GM12878 (cell line): Measurements from ENCODE around the gene COASY. TPM values are rescaled to one million over a fixed set of nuclear protein-coding genes. Genes with fewer than 3 reads are reported as not detected.

ENCODE experiments used
- ATAC-seq: fragments of 200-7000 bp; cut with Tn5 transposase; 3 replicates; pipeline ENCODE4 v1.9.1; 2020; ENCODE audit warnings: mild to moderate bottlenecking, moderate library complexity
- BruUV-seq: library from RNA; stranded (reverse); fragments of 400-500 nt; replicated peaks from 2 replicates; lab custom pipeline; 2021; lab: Mats Ljungman, UMichigan
- CTCF ChIA-PET: fragments of 300-600 bp; sonication (Branson Sonifier 250); formaldehyde crosslinking; extraction: SDS; loops from one replicate; lab custom pipeline; 2021; ENCODE audit warnings: inconsistent platforms; lab: Yijun Ruan, JAX
- POLR2A ChIA-PET: fragments of 350-600 bp; formaldehyde crosslinking; extraction: SDS; loops from one replicate; lab custom pipeline; 2021; ENCODE audit warnings: inconsistent platforms; lab: Charles Lee
- RAD21 ChIA-PET: fragments of 300-600 bp; sonication (Branson Sonifier 250); formaldehyde crosslinking; loops from one replicate; lab custom pipeline; 2023; ENCODE audit warnings: antibody characterized with exemption; ENCODE audit not compliant: unreplicated experiment; lab: Charles Lee
- SMC1A ChIA-PET: fragments of 300-600 bp; sonication (Branson Sonifier 250); formaldehyde crosslinking; loops from one replicate; lab custom pipeline; 2023; ENCODE audit not compliant: unreplicated experiment, uncharacterized antibody; lab: Charles Lee
- DNase-seq: peaks from one replicate; pipeline ENCODE4 v3.0.0-alpha.2; 2011; ENCODE audit warnings: low read depth, low spot score
- FAIRE-seq: peaks from 3 replicates; lab custom pipeline; 2011; peaks lifted over from hg19 to GRCh38; lab: Jason Lieb, UNC
- H2AFZ ChIP-seq: 2 replicates; pipeline ENCODE4 v1.6.0; 2011; ENCODE audit warnings: low read depth, low read length, control low read depth; ENCODE audit not compliant: control insufficient read depth
- H3K27ac ChIP-seq: 2 replicates; pipeline ENCODE4 v1.5.1; 2011; ENCODE audit warnings: control low read depth; ENCODE audit not compliant: control insufficient read depth, insufficient read depth
- H3K27me3 ChIP-seq, 2 experiments: replicated peaks in 1 of 2; 2 replicates each; pipeline versions ENCODE4 v1.6.0 to v1.6.1; 2011; ENCODE audit warnings: low read length in 1 of 2; ENCODE audit not compliant: control insufficient read depth in 2 of 2, insufficient read depth in 2 of 2
- H3K36me3 ChIP-seq, 2 experiments: 2 replicates each; pipeline ENCODE4 v1.5.1; 2011; ENCODE audit warnings: low read length in 1 of 2; ENCODE audit not compliant: control insufficient read depth in 2 of 2, insufficient read depth in 2 of 2
- H3K4me1 ChIP-seq: 2 replicates; pipeline ENCODE4 v1.6.1; 2011; ENCODE audit warnings: mild to moderate bottlenecking, low read length, moderate library complexity, mixed read lengths; ENCODE audit not compliant: control insufficient read depth, insufficient read depth
- H3K4me2 ChIP-seq: 2 replicates; pipeline ENCODE4 v1.6.0; 2011; ENCODE audit warnings: control low read depth; ENCODE audit not compliant: control insufficient read depth, insufficient read depth
- H3K4me3 ChIP-seq: fragments of 200-600 bp; sonication (generic); 2 replicates; pipeline ENCODE4 v1.5.1; 2016
- H3K79me2 ChIP-seq: 2 replicates; pipeline ENCODE4 v1.6.0; 2011; ENCODE audit warnings: low read length; ENCODE audit not compliant: control insufficient read depth, insufficient read depth
- H3K9ac ChIP-seq: 2 replicates; pipeline ENCODE4 v1.8.0; 2011; ENCODE audit warnings: low read length, control low read depth, mixed read lengths; ENCODE audit not compliant: control insufficient read depth, insufficient read depth
- H3K9me3 ChIP-seq: replicated peaks from 3 replicates; pipeline ENCODE4 v1.5.1; 2011; ENCODE audit warnings: mild to moderate bottlenecking, low read length; ENCODE audit not compliant: control insufficient read depth, insufficient read depth
- H4K20me1 ChIP-seq: 2 replicates; pipeline ENCODE4 v1.6.0; 2011; ENCODE audit not compliant: control insufficient read depth, insufficient read depth
- SUZ12 ChIP-seq: fragments of 200-600 bp; sonication (generic); IDR thresholded peaks from one replicate; pipeline ENCODE4 v1.6.1; 2018; ENCODE audit warnings: antibody characterized with exemption, mild to moderate bottlenecking; ENCODE audit not compliant: unreplicated experiment
- TBL1XR1 ChIP-seq: IDR thresholded peaks from 2 replicates; pipeline ENCODE4 v1.6.1; 2012; ENCODE audit warnings: low read depth, low read length, improper control_type of control experiment
- TCF7 ChIP-seq: IDR thresholded peaks from 2 replicates; pipeline ENCODE4 v1.6.1; 2014; ENCODE audit warnings: antibody characterized with exemption, borderline replicate concordance
- WGBS: methylation state at CpG from one replicate; pipeline ENCODE4 v1.1.6; 2016; ENCODE audit warnings: low lambda C conversion rate; ENCODE audit not compliant: insufficient replicate concordance, insufficient coverage; ENCODE audit errors: missing lambda C conversion rate; 5-methylcytosine and 5-hydroxymethylcytosine counted together
- in situ Hi-C: fragments of 300-500 bp; cut with MboI; formaldehyde crosslinking; loops from 9 replicates; pipeline ENCODE4 v1.14.3; 2018; ENCODE audit warnings: mixed read lengths
- intact Hi-C: fragments of 100-400 bp; cut with micrococcal nuclease; formaldehyde crosslinking; loops from one replicate; pipeline ENCODE4 v1.14.2; 2022; ENCODE audit not compliant: unreplicated experiment
- polyA plus RNA-seq, 11 experiments: library from polyadenylated mRNA; depleted of rRNA in 4 of 11; unstranded in 6 of 11; stranded (reverse) in 5 of 11; fragments of >200 nt; fragmentation: Nextera tagmentation in 4 of 11; fragmentation: Illumina TruSeq in 1 of 11; extraction: Ambion mirVana in 4 of 11; extraction: Trizol in 1 of 11; gene quantifications; 1 replicate in 1 of 11; 2 replicates in 10 of 11; pipeline versions ENCODE4 v1.2.1 to v1.2.3, GENCODE V29; 2011 to 2016; ENCODE audit warnings: inconsistent platforms in 2 of 11, missing spikeins in 2 of 11, low read depth in 1 of 11
- total RNA-seq, 4 experiments: library from RNA; depleted of rRNA in 3 of 4; stranded (reverse); fragments of >200 nt in 3 of 4; fragmentation: Illumina TruSeq in 1 of 4; extraction: Trizol in 1 of 4; gene quantifications; 2 replicates each; pipeline versions ENCODE4 v1.2.1 to v1.2.3, GENCODE V29; 2013 to 2021
- TF ChIP-seq, protein P1 (sequence below), 3 experiments: IDR thresholded peaks in 2 of 3; conservative IDR thresholded peaks in 1 of 3; 2 replicates each; pipeline ENCODE4 v1.5.1; 2011; ENCODE audit warnings: low read depth in 3 of 3, low read length in 3 of 3, mild to moderate bottlenecking in 3 of 3, control low read depth in 2 of 3, moderate library complexity in 2 of 3, inconsistent platforms in 1 of 3, mixed read lengths in 1 of 3; ENCODE audit not compliant: control insufficient read depth in 2 of 3, insufficient read depth in 1 of 3; ENCODE audit errors: extremely low read depth in 1 of 3

Gene COASY
- total and polyA plus RNA-seq, 10 of the 15 experiments (the other 5 are each of a cell fraction or from before 2014, with no cell fraction given) = 18.6 to 93.9 (median 43.2) TPM

DNA sequence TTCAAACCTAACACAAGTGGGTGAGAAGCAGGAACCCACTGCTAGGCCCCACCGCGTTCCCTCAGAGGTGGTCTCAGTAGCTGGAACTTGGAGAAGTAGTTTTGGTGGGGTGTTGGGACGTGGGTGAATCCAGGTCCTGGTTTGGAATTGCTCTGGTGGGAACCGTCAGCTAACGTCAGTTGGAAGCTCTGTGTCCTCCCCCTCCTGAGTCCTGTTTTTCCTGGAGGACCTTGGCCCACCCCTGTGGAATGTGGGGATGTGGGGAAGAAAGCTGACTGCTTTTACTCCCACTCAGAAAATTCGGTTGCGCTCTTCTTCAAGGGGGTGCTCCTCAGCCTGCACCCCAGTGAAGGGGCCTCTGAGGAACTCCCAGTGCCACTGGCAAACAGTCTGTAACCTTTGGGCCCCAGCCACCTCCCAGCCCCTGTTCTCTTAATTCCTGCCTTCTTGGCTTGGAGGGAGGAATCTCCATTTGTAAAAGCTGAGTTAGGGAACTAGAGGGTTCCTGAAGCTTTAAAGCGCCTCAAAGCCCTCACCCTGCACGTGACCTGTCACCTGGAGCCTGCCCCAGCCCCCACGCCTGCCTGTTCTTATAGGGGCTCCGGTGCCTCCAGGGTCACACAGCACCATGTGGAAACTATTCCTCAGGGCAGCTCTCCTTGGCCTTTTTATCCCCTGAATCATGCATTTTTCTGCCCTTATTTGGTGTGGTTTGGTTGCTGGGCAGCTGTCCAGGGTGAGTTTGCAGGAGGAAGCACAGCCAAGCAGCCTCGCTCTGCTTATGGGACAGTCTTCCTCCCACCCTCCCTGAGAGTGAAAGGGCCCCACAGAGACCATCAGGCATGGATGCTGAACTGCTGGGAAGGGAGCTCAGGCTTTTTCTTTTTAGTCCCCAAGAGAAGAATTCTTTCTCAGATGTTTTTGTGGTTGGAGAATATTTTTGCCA, 42.1 kb upstream of the COASY start:
- 97% methylated on average over 12 of the region's 12 CpGs for WGBS
- no peak for TF ChIP-seq TBL1XR1
- TF ChIP-seq SUZ12 = no peak
- no peak overlapping the region for H3K9ac ChIP-seq
- FAIRE-seq (no peak), ATAC-seq (no peak), DNase-seq (no peak)
- H4K20me1 ChIP-seq = no peaks in the 10 kb centered on the region; the same call in 1 of the 2 replicates
- no peak overlapping the region for H3K4me2 ChIP-seq
- H3K27ac ChIP-seq = no peak overlapping the region
- H3K36me3 ChIP-seq = peaks cover 4 to 8% of the 10 kb centered on the region in 2 experiments; a peak in 3 of 4 replicates
- CTCF ChIA-PET = interaction anchor here (0.8 to 10.4 kb wide), 14 partner anchors 7 to 298 kb away, joined by 3 to 120 read pairs (median 6); partner anchors contain the start of gene NAGLU
- in situ Hi-C loops (loop anchor here (5.0 kb wide), 1 partner anchor 88 kb away; no protein-coding TSS in a partner anchor), intact Hi-C loops (loop anchor here (5.0 kb wide), 1 partner anchor 113 kb away; no protein-coding TSS in a partner anchor)
- H3K27me3 ChIP-seq = no peaks in the 10 kb centered on the region
- no peak overlapping the region for H2AFZ ChIP-seq
- H3K4me3 ChIP-seq = no peak overlapping the region
- H3K4me1 ChIP-seq = no peaks in the 10 kb centered on the region
- RAD21 ChIA-PET = interaction anchor here (0.6 kb wide), 1 partner anchor 188 kb away, joined by 3 read pairs; no protein-coding TSS in a partner anchor
- H3K79me2 ChIP-seq = no peaks in the 10 kb centered on the region
- no peaks in the 10 kb centered on the region for H3K9me3 ChIP-seq
- POLR2A ChIA-PET = interaction anchor here (0.6 to 0.7 kb wide), 2 partner anchors 11 to 445 kb away, joined by 5 read pairs; no protein-coding TSS in a partner anchor
- SMC1A ChIA-PET = interaction anchor here (0.8 to 2.0 kb wide), 6 partner anchors 81 to 122 kb away, joined by 3 to 7 read pairs (median 5); no protein-coding TSS in a partner anchor
- BruUV-seq = no TSS peak

DNA sequence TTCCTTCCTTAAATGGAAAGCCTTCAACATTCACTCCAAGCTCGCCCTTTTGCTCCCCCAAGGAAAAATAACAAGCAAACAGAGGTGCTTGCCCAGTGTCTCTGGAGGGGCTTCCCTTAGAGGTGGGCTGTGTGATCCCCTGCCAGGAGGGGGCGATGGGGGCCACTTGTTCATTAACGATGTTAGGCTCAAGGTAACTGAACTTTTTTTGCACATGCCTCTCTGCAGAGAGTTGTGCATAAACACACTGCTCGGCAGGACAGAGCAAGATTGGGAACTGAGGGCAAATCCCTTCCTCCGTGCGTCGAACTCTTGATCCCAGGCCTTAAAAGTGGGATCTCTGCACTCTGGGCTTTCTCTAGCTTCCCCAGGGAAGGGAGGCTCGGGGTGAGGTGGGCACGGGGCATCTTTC, 41.4 kb upstream of the COASY start:
- DNase-seq (no peak), FAIRE-seq (peak; percentile 23)
- Histone ChIP-seq H3K36me3 (peaks cover 4 to 8% of the 10 kb centered on the region in 2 experiments; a peak in 3 of 4 replicates), H3K9me3 (no peaks in the 10 kb centered on the region), H3K9ac (no peak overlapping the region), H3K4me1 (no peaks in the 10 kb centered on the region), H3K4me2 (no peak overlapping the region), H3K79me2 (no peaks in the 10 kb centered on the region)
- POLR2A ChIA-PET = interaction anchor here (0.6 kb wide), 1 partner anchor 70 kb away, joined by 4 read pairs; no protein-coding TSS in a partner anchor
- CTCF ChIA-PET = interaction anchor here (0.8 to 10.4 kb wide), 9 partner anchors 10 to 298 kb away, joined by 3 to 120 read pairs (median 4); partner anchors contain the start of gene NAGLU
- WGBS = 63% methylated on average over 9 of the region's 9 CpGs
- no peak for TF ChIP-seq TCF7
- TF ChIP-seq, protein P1, sequence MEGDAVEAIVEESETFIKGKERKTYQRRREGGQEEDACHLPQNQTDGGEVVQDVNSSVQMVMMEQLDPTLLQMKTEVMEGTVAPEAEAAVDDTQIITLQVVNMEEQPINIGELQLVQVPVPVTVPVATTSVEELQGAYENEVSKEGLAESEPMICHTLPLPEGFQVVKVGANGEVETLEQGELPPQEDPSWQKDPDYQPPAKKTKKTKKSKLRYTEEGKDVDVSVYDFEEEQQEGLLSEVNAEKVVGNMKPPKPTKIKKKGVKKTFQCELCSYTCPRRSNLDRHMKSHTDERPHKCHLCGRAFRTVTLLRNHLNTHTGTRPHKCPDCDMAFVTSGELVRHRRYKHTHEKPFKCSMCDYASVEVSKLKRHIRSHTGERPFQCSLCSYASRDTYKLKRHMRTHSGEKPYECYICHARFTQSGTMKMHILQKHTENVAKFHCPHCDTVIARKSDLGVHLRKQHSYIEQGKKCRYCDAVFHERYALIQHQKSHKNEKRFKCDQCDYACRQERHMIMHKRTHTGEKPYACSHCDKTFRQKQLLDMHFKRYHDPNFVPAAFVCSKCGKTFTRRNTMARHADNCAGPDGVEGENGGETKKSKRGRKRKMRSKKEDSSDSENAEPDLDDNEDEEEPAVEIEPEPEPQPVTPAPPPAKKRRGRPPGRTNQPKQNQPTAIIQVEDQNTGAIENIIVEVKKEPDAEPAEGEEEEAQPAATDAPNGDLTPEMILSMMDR (IDR thresholded peaks at IDR 0.05 in 2 of 3, conservative IDR thresholded peaks at IDR 0.05 in 1 of 3; ENCODE audit: control insufficient read depth in 2 of 3, extremely low read depth in 1 of 3, insufficient read depth in 1 of 3, low read depth in 3 of 3, low read length in 3 of 3) = peak; percentile 23 to 38 (median 30); a peak in 5 of 6 replicates
- TF ChIP-seq, all 136 proteins: peak for 1
- in situ Hi-C loops (loop anchor here (5.0 kb wide), 1 partner anchor 88 kb away; no protein-coding TSS in a partner anchor), intact Hi-C loops (no loop called here)
- no peak overlapping the region for H2AFZ ChIP-seq
- ChIA-PET SMC1A (interaction anchor here (1.1 to 2.0 kb wide), 4 partner anchors 81 to 114 kb away, joined by 3 to 7 read pairs (median 5); no protein-coding TSS in a partner anchor), RAD21 (interaction anchor here (0.6 kb wide), 2 partner anchors 189 to 334 kb away, joined by 3 read pairs; no protein-coding TSS in a partner anchor)
- H3K27ac ChIP-seq = no peak overlapping the region
- no peak for ATAC-seq
- no peaks in the 10 kb centered on the region; the same call in 1 of the 2 replicates for H4K20me1 ChIP-seq
- H3K27me3 ChIP-seq = no peaks in the 10 kb centered on the region
- H3K4me3 ChIP-seq = no peak overlapping the region
- no TSS peak for BruUV-seq
